Left lung (tissue), 10 donors: Measurements from ENCODE around the gene GSG1. TPM values are rescaled to one million over a fixed set of nuclear protein-coding genes. Genes with fewer than 3 reads are reported as not detected.
A peak's percentile ranks its signal among the peaks of the same experiment; 100 is the strongest.

Experiments used
- ATAC-seq: fragments of 200-7000 bp; cut with Tn5 transposase; one replicate; pipeline ENCODE4 v1.9.1; 2020; ENCODE audit warnings: moderate library complexity
- DNase-seq, 4 donors: peaks; one replicate each; pipeline ENCODE4 v3.0.0-alpha.2; 2013 to 2020
- H3K27ac ChIP-seq, 2 donors: fragments of 200-600 bp; sonication (generic) in 1 of 2; one replicate each; pipeline versions ENCODE4 v1.5.0 to v1.8.0; 2020 to 2021
- H3K27me3 ChIP-seq, 2 donors: fragments of 200-600 bp; sonication (generic) in 1 of 2; one replicate each; pipeline versions ENCODE4 v1.5.0 to v1.8.0; 2020 to 2021
- H3K36me3 ChIP-seq, 2 donors: fragments of 200-600 bp; sonication (generic) in 1 of 2; one replicate each; pipeline versions ENCODE4 v1.5.0 to v1.8.0; 2020 to 2021
- H3K4me1 ChIP-seq, 2 donors: fragments of 200-600 bp; one replicate each; pipeline ENCODE4 v1.8.0; 2021
- H3K4me3 ChIP-seq, 2 donors: fragments of 200-600 bp; sonication (generic) in 1 of 2; one replicate each; pipeline versions ENCODE4 v1.5.0 to v1.8.0; 2020 to 2021; ENCODE audit warnings: mild to moderate bottlenecking in 1 of 2
- H3K9me3 ChIP-seq, 2 donors: fragments of 200-600 bp; sonication (generic) in 1 of 2; one replicate each; pipeline versions ENCODE4 v1.5.0 to v1.8.0; 2020 to 2021
- intact Hi-C, 2 donors: fragments of 100-400 bp; cut with DNase I; formaldehyde crosslinking; loops; one replicate each; pipeline versions ENCODE4 v1.11.2 to v1.14.2; 2022
- polyA plus RNA-seq, 6 donors: library from polyadenylated mRNA; unstranded; fragments of 120-200 nt; gene quantifications; one replicate each; pipeline ENCODE4 v1.2.1, GENCODE V29; 2013; ENCODE audit not compliant: insufficient read length in 6 of 6
- total RNA-seq, 2 donors: library from RNA; stranded (reverse); fragmentation: NEBNext Ultra II Directional; extraction: Animal tissue kit (Norgen Biotek cat#: 25700); gene quantifications; one replicate each; pipeline ENCODE4 v1.2.1, GENCODE V29; 2021
- TF ChIP-seq, protein P1 (sequence below), 2 donors: fragments of 200-600 bp; sonication (generic) in 1 of 2; IDR thresholded peaks; one replicate each; pipeline versions ENCODE4 v1.5.0 to v1.8.0; 2021; ENCODE audit warnings: antibody characterized with exemption in 2 of 2
- donor health status: DM: no; HTN: yes; CAD: no.
- donor health status: DM: no; HTN: no; CAD: no.

Gene GSG1
- total and polyA plus RNA-seq, 8 donors = 0.26 to 0.75 (median 0.61) TPM; not detected in 1

DNA sequence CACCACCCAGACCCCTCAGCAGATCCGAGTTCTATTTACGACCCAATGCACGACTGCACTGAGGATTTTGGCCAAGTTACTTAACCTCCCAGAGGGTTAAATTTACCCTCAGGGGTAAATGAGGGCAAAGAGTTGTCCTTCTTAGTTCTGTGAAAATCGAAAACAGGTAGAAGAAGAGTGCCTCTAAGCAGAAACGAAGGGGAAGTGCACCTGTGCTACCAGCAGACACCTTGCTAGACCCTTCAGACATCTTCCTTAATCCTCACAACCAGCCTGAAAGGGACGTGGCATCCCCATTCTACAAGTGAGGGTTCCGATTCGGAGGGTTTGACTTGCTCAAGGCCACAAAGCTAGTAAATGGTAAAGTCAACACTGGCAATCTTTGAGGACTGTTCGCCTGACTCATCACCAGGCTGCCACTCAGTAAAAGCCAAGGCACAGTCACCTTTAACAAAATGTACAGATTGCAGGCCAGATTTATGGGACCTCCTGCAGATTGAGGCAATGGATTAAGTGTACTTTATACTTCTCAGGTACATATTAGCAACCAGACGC, 1.6 kb downstream of the GSG1 start:
- H3K36me3 ChIP-seq = no peaks in the 10 kb centered on the region
- intact Hi-C loops = no loop called here
- peak overlapping the region; percentile 36 to 43 for H3K4me3 ChIP-seq
- no peaks in the 10 kb centered on the region for H3K27me3 ChIP-seq
- peak overlapping the region; percentile 96 to 100 for H3K27ac ChIP-seq
- TF ChIP-seq, protein P1, sequence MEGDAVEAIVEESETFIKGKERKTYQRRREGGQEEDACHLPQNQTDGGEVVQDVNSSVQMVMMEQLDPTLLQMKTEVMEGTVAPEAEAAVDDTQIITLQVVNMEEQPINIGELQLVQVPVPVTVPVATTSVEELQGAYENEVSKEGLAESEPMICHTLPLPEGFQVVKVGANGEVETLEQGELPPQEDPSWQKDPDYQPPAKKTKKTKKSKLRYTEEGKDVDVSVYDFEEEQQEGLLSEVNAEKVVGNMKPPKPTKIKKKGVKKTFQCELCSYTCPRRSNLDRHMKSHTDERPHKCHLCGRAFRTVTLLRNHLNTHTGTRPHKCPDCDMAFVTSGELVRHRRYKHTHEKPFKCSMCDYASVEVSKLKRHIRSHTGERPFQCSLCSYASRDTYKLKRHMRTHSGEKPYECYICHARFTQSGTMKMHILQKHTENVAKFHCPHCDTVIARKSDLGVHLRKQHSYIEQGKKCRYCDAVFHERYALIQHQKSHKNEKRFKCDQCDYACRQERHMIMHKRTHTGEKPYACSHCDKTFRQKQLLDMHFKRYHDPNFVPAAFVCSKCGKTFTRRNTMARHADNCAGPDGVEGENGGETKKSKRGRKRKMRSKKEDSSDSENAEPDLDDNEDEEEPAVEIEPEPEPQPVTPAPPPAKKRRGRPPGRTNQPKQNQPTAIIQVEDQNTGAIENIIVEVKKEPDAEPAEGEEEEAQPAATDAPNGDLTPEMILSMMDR (IDR thresholded peaks at IDR 0.05) = no peak
- DNase-seq = no peak
- peak; percentile 24 for ATAC-seq
- peaks cover 44 to 64% of the 10 kb centered on the region in 2 donors for H3K4me1 ChIP-seq
- H3K9me3 ChIP-seq = no peaks in the 10 kb centered on the region

DNA sequence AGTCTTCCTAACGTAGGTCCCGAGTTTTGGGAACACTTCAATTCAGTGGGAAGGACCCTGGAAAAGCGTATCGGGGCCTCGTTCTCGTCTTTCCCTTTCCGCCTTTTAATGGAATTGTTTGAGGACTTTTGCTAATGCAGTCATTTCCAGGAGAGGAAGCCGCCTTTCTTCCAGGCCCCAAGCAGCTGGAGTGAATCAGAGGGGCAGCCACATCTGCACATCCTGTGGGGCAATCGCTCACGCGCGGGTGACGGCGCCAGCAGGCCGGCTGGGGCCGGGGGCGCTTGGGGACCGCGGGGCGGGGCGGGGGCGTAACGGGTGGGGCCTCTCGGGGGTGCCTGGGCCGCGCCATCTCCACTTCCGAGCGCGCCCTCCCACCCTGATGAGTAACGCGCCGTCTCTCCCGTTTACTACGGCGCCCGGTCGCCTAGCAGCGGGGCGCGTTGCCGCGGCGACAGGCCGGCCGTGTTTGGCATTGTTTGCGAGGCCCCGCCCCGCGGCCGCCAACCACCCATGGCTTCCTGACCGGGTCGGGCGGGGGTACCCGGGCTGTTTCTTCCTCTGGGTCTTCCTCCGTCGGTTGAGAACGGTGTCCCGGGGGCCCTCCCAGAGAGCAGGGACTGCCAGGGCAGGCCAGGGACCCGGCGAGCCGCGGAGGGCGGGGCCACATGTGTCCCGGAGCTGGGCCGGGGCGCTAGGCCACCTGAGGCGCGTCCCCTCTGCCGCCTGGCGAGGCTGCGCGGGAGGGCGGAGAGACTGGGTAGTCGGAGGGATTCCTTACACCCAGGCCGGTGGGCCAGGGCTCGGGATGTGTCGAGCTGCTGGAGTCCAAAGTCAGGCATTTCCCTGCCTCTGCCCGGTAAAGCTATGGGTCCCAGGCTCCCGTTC, 2.3 kb downstream of the GSG1 start:
- peak overlapping the region; percentile 36 to 43 for H3K4me3 ChIP-seq
- no peaks in the 10 kb centered on the region for H3K36me3 ChIP-seq
- TF ChIP-seq, protein P1 (IDR thresholded peaks at IDR 0.05) = no peak
- intact Hi-C loops = no loop called here
- H3K9me3 ChIP-seq = no peaks in the 10 kb centered on the region
- ATAC-seq (peak; percentile 76), DNase-seq (peak; percentile 92 to 99 (median 94))
- no peaks in the 10 kb centered on the region for H3K27me3 ChIP-seq
- peak overlapping the region; percentile 96 to 100 for H3K27ac ChIP-seq
- peaks cover 44 to 69% of the 10 kb centered on the region in 2 donors for H3K4me1 ChIP-seq

DNA sequence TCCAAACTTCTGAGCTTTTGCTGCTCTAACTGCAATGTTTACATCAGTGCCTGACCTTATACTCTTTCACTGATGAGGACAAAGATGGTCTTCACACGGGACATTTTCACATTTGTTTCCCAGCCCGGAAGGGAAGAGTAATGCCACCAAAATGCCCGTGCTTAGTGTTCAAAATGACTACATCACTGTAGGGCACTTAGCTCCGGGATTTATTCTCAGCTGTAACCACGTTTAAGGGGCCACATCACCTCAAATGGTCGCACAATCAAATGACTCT, 2.9 kb downstream of the GSG1 start:
- TF ChIP-seq, protein P1 (IDR thresholded peaks at IDR 0.05) = no peak
- Histone ChIP-seq H3K27ac (peak overlapping the region; percentile 96 to 100), H3K4me3 (peak overlapping the region; percentile 36 to 43), H3K27me3 (no peaks in the 10 kb centered on the region), H3K9me3 (no peaks in the 10 kb centered on the region), H3K4me1 (peaks cover 44 to 69% of the 10 kb centered on the region in 2 donors), H3K36me3 (no peaks in the 10 kb centered on the region)
- intact Hi-C loops = no loop called here
- DNase-seq = no peak
- no peak for ATAC-seq

DNA sequence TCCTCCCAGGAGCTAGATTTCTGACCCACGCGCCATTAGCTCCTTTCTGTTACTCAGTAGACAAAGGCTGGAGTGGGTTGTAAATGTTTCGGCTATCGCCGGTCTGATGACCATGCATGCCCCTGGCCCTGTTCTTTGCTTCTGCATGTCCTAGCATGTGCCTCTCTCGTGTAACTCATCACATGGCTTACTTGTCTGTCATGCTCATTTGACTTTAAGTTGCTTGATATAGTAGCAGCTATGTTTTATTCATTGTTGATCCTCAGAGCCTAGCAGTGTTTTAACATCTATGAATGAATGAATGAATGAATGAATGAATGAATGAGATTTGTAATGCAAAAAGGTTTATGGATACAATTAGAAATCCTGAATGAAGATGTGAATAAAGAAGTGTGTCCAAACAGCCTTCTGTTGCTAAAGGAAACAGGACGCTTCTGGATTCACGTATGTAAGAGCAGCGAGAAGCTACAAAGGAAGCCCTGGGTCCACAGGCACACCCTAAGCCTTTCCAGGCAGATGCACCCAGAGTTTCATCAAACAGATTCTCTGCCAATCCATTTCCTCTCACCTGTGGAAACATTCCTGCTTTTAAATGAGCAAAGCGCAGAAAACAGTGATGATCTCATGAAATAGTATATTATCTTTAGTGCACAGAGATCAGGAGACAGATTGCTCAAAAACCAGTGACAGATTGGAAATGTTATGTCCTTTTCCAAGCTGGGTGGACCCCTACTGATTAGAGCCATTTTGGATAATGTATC, 3.4 kb downstream of the GSG1 start:
- H3K27ac ChIP-seq = peak overlapping the region; percentile 96 to 100
- TF ChIP-seq, protein P1 (IDR thresholded peaks at IDR 0.05) = no peak
- ATAC-seq (no peak), DNase-seq (no peak)
- H3K9me3 ChIP-seq = no peaks in the 10 kb centered on the region
- H3K36me3 ChIP-seq = no peaks in the 10 kb centered on the region
- H3K27me3 ChIP-seq = no peaks in the 10 kb centered on the region
- no peak overlapping the region for H3K4me3 ChIP-seq
- H3K4me1 ChIP-seq = peaks cover 44 to 71% of the 10 kb centered on the region in 2 donors
- intact Hi-C loops = loop anchor here in 1 of 2 donors (5.0 kb wide), 1 partner anchor 102 kb away; no protein-coding TSS in a partner anchor
